Keratinocyte (primary cell): Measurements from ENCODE around the gene PLXDC1.

ENCODE experiments used
- EZH2 ChIP-seq: IDR thresholded peaks from one replicate; pipeline ENCODE4 v1.6.1; 2012; ENCODE audit warnings: inconsistent platforms, mild to moderate bottlenecking, low read length, moderate library complexity
- TF ChIP-seq, protein P1 (sequence below), 3 experiments: IDR thresholded peaks in 1 of 3; conservative IDR thresholded peaks in 1 of 3; optimal IDR thresholded peaks in 1 of 3; 2 replicates in 2 of 3; 3 replicates in 1 of 3; pipeline versions ENCODE3 to v1.5.1; 2011; ENCODE audit warnings: low read length in 3 of 3, mild to moderate bottlenecking in 3 of 3, moderate library complexity in 2 of 3, control low read depth in 1 of 3, inconsistent platforms in 1 of 3; ENCODE audit not compliant: insufficient read depth in 2 of 3; ENCODE audit errors: extremely low read depth in 1 of 3

DNA sequence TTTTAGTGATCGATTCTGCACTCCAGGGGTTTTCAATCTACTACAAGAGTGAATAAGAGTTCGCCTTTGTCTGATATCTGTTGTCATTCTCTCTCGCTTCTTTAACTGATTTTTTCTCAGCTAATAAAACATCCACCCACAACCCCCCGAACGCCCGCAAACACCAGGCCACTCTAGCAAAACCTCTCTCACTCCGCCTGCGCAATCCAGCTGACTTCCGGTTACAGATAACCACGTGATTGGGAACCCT, 48.3 kb upstream of the PLXDC1 start:
- TF ChIP-seq, protein P1, sequence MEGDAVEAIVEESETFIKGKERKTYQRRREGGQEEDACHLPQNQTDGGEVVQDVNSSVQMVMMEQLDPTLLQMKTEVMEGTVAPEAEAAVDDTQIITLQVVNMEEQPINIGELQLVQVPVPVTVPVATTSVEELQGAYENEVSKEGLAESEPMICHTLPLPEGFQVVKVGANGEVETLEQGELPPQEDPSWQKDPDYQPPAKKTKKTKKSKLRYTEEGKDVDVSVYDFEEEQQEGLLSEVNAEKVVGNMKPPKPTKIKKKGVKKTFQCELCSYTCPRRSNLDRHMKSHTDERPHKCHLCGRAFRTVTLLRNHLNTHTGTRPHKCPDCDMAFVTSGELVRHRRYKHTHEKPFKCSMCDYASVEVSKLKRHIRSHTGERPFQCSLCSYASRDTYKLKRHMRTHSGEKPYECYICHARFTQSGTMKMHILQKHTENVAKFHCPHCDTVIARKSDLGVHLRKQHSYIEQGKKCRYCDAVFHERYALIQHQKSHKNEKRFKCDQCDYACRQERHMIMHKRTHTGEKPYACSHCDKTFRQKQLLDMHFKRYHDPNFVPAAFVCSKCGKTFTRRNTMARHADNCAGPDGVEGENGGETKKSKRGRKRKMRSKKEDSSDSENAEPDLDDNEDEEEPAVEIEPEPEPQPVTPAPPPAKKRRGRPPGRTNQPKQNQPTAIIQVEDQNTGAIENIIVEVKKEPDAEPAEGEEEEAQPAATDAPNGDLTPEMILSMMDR (optimal IDR thresholded peaks at IDR 0.05 in 1 of 3, IDR thresholded peaks at IDR 0.05 in 1 of 3, conservative IDR thresholded peaks at IDR 0.05 in 1 of 3; ENCODE audit: extremely low read depth in 1 of 3, insufficient read depth in 2 of 3, low read length in 3 of 3) = no peak
- TF ChIP-seq EZH2 = no peak
